Dermis microvascular lymphatic vessel endothelial cell (primary cell): ENCODE results near the gene SLC24A5. TPM values are rescaled to one million over a fixed set of nuclear protein-coding genes. Genes with fewer than 3 reads are reported as not detected.

Experiments
- DNase-seq, 2 donors: peaks; one replicate each; pipeline versions ENCODE4 v3.0.0 to v3.0.0-alpha.2; 2010; ENCODE audit warnings: low read depth in 2 of 2
- total RNA-seq: library from RNA; depleted of rRNA; stranded (reverse); fragments of >200 nt; gene quantifications from 2 replicates; pipeline ENCODE4 v1.2.1, GENCODE V29; 2014

Gene SLC24A5
- total RNA-seq, 1 donor from 2014 or later = not detected

DNA sequence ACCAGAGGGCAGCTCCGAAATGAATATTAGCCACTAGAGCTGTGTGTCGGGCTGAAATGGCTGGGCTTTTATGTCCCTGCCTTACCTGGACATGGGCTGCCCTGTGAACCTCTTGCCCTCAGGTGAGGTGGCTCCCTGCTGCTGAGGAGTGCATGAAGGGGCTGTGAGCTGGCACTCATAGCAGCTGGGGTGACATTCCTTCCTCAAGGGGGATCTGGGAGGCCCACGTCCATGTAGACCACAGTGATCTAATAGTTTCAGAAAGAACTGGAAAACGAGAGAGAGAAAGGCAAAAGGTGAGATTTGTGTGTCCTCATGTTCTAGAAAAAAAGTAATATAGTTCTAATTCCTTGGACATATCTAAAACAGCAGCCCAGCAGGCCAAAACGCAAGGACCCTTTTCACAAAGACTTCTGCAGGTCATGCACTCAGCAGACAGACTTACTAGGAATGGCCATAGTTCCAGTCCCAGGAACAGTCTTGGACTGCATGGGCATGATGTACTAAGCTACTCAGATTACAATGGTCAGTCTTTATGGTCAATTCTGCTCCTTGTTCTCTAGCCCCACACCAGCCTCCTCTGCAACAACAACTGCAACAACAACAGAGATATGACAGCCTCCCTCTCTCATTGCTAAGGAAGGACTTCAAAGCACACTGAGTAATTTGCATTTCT lies 10.8 kb upstream of the SLC24A5 start:
- no peak for DNase-seq

DNA sequence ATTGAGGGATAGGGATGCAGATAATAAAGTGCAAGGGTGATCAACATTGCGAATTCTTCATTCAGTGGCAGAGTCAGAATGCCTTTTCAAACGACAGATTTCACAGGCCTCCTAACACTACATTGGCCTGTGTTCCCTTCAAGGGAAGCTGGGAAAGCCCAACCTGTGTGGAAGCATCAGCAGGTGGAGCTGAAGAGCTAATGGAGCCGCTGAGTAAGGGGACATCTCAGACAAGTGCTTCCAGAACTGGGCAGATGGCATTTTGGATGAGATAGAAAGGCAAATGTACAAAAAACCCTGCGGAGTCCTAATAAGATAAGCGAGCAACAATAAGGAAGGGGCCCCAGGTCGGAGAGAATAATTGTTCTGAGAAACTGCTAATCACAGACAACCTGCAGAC lies 8.5 kb upstream of the SLC24A5 start:
- DNase-seq = peak; percentile 5 to 56

DNA sequence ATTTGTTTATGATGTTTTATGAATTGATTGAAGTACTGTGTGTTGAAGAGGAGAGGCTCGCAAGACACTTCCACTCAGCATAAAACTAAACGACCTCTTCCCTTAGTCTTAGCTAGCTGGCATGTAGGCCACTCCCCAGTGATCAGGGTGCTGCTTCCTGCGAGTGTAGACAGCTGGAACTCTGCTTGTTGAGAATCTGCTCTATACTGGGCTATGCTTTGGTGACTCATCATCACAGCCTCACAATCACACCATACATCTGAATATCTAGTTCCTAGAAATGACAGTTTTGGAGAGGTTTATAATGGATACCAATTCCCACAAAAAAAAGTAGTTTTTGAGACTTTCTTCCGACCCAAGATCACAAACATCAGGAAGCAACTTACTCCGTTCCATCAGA lies 1.5 kb upstream of the SLC24A5 start:
- DNase-seq = no peak

DNA sequence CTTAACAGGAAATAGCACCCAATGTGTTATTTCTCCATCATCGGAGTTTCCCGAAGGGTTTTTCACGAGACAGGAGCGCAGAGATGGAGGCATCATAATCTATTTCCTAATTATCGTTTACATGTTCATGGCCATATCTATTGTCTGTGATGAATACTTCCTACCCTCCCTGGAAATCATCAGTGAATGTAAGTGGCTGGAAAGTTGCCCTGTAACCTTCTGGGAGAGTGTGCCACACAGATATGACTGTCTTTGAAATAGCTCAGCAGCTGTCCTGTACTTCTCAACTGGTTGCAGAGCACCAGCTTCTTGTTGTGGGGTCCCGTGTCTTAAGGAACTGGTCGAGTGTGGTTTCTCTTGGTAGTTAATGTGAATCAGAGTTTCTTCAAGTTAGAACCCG lies 1.1 kb downstream of the SLC24A5 start:
- no peak for DNase-seq

DNA sequence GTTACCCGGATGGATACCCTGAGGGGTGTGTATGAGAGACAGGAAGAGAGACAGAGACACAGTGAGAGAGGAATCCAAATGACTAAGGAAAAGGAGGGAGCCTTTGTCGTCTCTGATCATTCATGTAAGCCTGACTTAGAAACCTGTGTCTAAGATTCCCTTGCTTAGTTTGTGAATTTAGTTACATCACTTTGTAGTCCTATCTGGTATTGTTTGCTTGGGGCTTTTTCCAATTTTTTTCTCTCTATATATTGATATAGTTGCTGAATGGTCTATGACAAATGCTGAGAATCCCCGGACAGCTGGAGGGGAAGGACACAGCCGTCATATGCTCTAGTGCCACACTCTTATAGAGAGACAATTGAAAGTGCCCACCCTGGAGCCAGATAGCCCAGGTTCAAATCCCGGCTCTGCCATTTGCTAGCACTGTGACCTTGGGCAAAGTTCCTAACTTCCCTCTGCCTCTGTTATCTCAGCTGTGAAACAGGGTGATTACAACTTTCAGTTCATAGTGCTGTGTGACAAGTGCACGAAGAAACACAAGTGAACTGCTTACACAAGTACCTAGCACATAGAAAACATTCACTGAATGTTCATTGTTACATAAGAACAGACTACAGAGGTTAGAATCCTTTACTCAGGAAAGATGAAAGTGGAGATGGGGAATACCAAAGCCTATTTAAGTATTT lies 6.0 kb downstream of the SLC24A5 start:
- no peak for DNase-seq

DNA sequence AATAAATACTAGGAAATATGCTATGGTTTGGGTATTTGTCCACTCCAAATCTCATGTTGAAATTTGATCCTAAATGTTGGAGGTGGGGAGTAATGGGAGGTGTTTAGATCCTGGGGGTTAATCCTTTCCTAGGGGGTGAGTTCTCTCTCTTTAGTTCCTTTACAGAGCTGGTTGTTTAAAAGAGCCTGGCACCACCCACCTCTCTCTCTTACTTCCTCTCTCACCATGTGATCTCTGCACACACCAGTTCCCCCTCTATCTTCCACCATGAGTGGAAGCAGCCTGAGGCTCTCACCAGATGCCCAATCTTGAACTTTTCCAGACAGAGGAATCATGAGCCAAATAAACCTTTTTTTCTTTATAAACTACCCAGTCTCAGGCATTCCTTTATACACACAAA lies 10.5 kb downstream of the SLC24A5 start:
- DNase-seq = no peak

DNA sequence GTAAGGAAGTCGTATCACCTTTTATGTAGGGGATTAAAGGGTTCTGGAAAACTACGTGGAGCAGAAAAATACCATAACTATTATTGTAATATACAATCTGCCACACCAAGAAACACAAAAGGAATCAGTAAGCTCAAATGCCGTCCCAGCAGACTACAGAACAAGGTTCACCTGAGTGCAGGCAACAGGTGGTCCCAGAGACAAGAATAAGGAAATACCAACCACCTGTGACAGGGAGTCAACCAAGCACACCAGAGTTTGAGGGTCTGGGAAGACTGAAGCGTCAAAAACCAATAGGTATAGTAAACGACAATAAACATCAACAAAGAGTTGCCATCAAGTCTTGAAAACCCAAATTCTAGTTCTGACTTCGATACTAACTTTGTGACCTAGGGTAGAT lies 12.1 kb downstream of the SLC24A5 start:
- no peak for DNase-seq

DNA sequence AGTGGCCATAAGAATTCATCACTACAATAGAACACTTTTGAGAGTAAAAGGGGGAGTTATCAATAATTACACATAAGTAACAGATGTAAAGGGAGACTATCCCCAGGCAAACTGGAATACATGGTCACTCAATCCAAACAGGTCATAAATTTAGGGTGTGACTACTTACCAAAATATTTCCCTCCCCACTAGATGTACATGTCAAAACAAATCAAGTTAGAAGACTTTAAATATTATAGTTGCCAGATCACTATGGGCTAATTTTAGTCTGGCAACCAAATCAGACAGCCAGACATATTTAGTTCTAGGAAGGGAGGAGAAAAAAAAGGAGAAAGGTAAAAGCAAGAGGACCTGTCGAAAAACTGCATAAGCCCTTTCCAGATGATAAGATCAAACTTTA lies 23.1 kb downstream of the SLC24A5 start:
- no peak for DNase-seq

DNA sequence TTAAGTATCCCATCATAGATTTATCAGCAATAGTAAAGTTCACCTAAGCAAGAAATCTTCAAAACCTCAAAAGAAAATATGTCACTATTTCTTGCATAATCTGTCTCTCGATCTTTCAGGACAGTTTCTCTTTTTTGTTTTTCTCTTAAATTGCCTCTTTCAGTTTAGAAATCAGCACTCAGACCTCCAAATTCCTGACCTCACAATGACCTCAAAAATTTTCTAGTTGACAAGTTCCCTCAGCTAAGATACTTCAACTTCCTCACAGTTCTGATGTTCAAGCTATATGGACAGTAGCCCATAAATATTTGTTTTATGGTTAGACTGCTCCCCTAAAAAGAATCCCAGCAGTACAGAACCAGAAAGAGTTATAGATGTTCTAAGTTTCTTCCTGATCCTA lies 24.1 kb downstream of the SLC24A5 start:
- no peak for DNase-seq

DNA sequence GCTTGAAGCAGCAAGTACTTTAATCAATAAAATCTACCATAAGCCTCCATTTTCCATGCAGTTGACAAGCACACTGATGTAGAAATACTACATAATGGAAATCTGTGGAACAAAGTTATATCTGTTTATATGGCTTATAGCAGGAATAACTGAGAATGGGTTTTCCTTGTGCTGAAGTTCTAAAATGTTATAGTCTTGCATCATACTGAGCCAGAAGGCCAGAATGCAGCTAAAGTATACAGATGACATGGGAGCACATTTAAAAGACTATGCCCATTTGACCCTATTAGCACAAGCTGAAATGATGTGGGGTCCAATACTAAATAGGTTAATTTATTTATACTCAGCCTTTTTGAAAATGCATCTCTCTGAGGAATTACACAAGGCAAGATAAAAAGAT lies 25.1 kb downstream of the SLC24A5 start:
- DNase-seq = no peak

DNA sequence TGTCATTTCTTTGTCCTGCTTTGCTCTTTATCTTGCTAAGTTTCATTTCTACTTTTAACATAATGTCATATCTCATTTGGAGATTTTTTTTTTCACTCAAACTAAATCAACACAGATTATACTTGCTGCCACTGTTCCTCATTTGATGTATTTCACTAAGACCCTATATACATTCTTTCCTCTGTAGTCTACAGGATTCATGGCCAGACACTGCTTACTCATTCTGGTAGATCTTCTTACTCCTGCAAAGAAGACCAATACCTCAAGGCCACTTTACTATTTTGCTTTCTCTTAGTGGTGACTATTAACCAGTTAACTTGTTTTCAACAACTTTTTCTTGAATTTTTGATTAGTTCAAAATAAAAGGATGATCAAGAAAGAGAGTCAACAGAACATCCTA lies 26.6 kb downstream of the SLC24A5 start:
- no peak for DNase-seq

DNA sequence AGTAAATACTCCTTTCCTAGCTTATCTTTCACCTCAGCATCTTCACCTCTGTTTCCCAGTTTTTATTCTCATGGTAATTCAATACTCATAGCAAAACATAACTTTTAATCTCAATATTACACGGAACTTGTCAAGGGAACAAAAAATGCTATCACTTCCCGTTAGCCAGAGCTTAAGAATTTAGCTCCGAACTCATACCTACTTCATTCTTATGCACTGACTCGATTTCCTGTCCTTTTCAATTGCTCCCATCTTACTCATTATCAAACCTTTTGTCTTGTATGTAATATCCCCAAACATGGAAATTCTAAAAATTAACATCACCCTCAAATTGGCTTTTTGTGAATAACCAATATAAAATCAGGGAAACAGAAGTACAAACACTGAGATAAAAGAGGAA lies 29.1 kb downstream of the SLC24A5 start:
- DNase-seq = peak in 1 of 2 donors; percentile 82

DNA sequence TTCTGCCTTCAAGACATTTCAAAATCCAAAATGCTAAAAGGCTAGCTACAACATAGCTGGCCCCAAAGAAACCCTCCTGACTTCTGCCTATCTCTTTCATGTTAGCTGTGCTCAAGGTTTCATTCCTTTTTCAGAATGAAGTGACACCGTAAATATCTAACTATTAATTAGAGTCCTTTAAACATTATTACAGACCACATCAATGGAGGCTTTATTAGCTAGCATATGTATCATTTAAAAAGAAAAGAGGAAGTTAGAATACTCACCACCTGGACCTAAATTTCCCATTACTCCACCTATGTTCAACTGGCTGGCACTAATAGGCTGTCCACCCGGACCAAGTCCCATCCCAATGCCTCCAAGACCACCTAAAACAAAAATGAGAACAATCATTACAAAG lies 32.7 kb downstream of the SLC24A5 start:
- DNase-seq = no peak

DNA sequence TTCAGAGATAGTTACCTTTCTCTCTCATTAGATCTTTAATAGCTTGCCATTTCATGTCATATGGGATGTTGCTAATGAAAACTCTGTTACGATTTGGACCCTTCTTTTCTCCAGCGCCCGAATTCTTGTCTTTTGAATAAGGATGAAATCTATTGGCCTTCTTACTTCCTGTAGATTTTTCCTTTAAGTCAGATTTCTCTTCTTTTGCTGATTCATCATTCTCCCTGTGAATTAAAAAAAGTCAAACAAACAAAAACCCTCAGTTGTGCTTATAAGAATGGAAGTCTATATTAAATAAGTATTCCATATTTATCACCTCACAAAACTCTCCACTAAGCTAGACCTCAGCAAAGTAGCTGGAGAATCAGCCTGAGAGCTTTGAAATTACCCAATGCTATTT lies 47.8 kb downstream of the SLC24A5 start:
- no peak for DNase-seq

DNA sequence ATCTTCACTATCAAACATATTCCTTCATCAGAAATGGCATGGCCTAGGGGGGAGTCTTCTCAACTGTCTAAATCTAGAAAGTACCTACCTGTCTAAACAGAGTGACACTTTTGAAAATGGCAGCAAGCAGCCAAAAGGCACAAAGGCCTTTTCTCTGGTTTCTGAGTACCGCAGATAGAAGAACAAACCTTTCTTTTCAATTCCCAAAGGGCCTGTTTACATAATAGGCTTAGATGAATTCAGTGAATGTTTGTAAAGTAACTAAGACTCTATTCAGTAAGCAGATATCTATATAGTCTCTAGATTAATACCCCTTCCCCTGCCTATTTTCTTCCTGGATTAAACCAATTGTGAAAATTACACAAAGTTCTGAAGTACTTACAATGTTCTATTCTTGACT lies 50.2 kb downstream of the SLC24A5 start:
- no peak for DNase-seq

DNA sequence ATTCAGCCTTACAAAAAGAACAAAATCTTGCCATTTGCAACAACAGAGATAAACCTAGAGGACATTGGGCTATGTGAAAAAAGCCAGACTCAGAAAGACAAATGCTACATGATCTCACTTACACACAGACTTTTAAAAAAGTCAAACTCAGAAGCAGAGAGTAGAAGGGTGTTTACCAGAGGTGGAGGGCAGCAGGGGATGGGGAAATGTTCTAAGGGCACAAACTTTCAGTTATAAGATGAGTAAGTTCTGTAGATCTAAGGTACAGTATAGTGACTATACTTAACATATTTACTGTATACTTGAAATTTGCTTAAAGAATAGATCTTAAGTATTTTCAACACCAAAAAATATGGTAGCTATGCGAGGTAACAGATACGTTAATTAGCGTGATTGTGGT lies 54.3 kb downstream of the SLC24A5 start:
- no peak for DNase-seq

DNA sequence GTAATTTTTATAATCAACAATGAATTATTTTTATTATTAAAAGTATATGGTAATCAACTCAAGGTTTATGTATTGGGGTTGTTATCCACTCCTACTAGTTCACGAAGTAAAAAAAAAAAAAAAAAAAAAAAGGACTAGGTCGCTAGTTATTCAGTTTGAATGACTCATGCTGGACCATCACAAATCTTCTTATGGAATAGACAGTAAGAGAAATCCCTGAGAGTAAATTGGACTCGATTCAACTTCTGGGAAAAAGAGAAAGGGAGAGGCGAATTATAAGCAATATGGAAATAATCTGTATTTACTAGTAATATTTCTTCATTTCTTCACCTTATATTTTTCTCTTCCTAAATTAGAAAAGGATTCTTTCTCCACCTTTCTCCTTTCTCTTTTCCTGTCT lies 55.3 kb downstream of the SLC24A5 start:
- no peak for DNase-seq

DNA sequence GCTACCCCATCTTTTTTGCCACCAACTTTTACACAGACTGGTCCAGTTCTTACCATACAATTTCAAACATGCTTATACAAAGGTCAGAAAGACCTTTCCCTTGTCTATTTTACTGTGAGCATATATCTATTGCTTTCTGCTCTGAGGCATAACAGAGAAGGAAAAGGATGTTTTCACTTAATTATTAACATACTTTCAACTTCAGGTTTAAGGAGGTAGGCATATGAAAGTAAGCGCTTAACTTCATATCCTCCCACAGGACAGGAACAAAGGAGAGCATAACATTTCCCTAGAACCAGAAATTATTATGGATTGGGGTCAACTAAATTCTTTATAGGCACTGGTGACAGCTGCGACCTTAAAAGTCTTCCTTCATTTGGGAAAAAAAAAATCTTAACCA lies 56.2 kb downstream of the SLC24A5 start:
- no peak for DNase-seq

DNA sequence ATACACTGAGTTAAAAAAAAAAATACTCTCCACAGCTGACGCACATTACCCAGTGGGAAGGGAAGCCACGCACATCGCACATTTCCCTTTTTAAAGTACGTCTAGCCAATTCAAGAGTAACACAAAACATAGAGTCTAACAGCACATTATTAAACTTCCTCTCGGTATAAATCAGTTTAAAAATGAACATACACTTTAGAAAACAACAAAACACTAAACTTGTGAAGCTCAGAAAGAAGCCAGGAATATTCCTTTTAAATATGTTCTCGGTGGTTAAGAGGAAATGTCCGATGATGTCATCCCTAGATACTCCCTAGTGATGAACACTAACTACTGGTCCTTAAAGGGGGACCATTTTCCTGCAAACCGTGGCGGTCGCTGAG lies 56.6 kb downstream of the SLC24A5 start:
- peak; percentile 52 to 75 for DNase-seq

DNA sequence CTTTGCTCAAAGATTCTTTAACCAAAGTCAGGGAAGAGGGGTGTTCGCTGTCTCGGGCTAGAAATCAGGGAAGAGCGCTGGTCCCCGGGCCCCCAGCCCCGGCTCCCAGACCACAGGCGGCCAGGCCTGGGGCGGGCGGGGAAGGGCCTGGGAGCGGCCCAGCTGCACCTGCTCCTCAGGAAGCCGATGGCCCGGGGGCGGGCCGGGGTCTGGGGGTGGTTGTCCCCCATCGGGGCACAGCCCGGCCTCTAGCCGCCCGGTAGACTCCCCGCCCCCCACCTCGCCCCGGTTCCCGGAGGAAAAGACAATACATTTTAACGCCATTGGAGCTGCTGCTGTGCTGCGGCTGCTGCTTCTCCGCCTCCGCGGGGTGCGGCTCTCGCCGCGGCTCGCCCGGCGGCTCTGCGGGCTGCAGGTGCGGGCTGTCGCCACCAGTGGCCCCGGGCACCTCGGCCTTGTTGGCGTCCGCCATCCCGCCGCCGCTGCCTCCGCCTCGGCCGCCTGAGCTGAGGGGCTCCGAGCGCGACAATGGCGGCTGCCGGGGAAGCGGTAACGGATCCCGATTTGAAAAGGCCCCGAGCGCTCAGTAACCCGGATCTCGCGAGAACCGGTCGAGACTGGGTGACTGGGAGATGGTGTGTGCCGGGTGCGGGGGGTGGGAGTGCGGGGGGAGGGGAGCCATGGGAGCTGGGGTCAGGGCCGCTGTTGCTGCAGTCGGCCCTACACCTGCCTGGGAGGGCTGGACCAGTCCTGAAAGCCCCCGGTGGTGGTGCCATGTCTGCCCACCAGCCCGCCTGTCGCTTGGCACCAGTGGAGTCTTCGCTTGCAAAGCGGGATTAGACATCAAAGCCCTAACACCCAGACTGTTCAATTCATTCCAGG lies 57.2 kb downstream of the SLC24A5 start, which contains the start of gene MYEF2:
MYEF2 (minus strand) TSS at position 530 of the 882 bp plus-strand sequence; CDS start at position 472, 58 bp downstream.
- peak; percentile 58 to 73 for DNase-seq

DNA sequence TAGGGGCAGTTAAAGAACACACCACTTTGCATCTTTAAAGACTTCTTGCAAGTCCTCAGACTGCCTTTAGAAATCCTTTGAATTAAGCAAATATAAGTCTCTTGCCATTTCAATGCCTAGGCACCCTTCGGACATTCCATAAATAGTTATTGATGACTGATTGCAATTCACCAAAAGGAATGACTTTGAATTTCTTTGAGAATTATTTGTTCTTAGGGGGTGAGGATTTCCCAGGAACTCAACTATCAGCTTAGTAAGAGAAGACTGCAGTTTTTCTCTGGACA lies 57.8 kb downstream of the SLC24A5 start:
- DNase-seq = no peak

DNA sequence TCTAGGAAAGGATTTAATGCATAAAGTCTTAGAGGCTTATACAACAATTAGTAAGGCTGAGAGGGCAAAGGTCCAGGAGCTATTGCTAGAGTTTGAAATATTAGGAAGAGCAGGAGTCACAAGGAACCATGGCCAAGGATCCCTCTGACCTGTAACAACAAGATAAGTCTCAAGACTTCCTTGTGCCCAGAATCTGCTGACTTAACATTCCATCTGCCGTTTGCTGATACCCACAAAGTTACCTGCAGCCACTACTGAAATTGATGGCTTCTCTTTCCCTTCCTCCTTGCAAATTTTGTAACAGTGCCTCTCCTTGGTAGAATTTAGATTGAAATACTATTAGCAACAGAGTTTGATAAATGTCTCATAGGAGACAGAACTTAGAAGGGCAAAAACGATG lies 62.0 kb downstream of the SLC24A5 start:
- DNase-seq = no peak

DNA sequence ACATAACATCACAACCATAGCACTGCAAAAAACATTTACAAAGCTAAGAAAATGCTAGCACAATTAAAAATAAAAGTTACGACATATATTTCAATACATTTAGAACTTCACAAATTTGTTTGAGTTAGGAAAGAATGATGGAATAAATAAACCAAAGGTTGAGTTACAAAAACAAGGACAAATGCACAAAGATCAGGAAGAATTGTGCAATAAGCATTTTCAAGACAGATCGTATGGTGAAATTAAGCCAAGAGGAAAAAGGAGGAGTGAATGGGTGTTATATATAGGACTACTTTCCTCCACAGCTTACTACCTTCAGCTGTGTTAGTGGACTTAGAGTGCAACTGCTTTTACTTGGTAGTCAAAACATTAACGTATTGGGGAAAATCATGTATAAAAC lies 64.7 kb downstream of the SLC24A5 start:
- DNase-seq = no peak
